Mesenchymal stem cell (in vitro differentiated cells and primary cell): ENCODE results near the gene ZNF496.

Source experiments
- DNase-seq: peaks from one replicate; pipeline ENCODE4 v3.0.0-alpha.2; 2013
- H2AFZ ChIP-seq: one replicate; pipeline ENCODE4 v1.6.1; 2013; ENCODE audit warnings: low read depth, mild to moderate bottlenecking, control low read depth, inconsistent platforms, low read length, moderate library complexity
- H2AK5ac ChIP-seq: 2 replicates; pipeline ENCODE4 v1.6.1; 2013; ENCODE audit warnings: low read length, moderate library complexity, mild to moderate bottlenecking, inconsistent platforms; ENCODE audit not compliant: severe bottlenecking
- H2BK120ac ChIP-seq: one replicate; pipeline ENCODE4 v1.6.1; 2013; ENCODE audit warnings: low read depth, mild to moderate bottlenecking, inconsistent platforms, low read length, moderate library complexity
- H2BK12ac ChIP-seq, 2 experiments: one replicate each; pipeline ENCODE4 v1.6.1; 2013; ENCODE audit warnings: inconsistent platforms in 2 of 2, low read length in 2 of 2, mild to moderate bottlenecking in 2 of 2, moderate library complexity in 2 of 2, control low read depth in 1 of 2
- H2BK15ac ChIP-seq: one replicate; pipeline ENCODE4 v1.6.1; 2013; ENCODE audit warnings: mild to moderate bottlenecking, low read depth, inconsistent platforms; ENCODE audit not compliant: poor library complexity, severe bottlenecking
- H2BK5ac ChIP-seq: 2 replicates; pipeline ENCODE4 v1.6.1; 2013; ENCODE audit warnings: low read depth, mild to moderate bottlenecking, low read length, control low read depth, inconsistent platforms; ENCODE audit not compliant: poor library complexity, severe bottlenecking
- H3K14ac ChIP-seq, 2 experiments: one replicate each; pipeline ENCODE4 v1.6.1; 2013; ENCODE audit warnings: inconsistent platforms in 2 of 2, low read length in 2 of 2, control low read depth in 1 of 2, mild to moderate bottlenecking in 1 of 2, moderate library complexity in 1 of 2
- H3K18ac ChIP-seq, 2 experiments: one replicate each; pipeline ENCODE4 v1.6.1; 2013; ENCODE audit warnings: inconsistent platforms in 2 of 2, low read length in 2 of 2, control low read depth in 1 of 2, low read depth in 1 of 2, mild to moderate bottlenecking in 1 of 2
- H3K23ac ChIP-seq, 2 experiments: one replicate each; pipeline ENCODE4 v1.6.1; 2013; ENCODE audit warnings: inconsistent platforms in 2 of 2, low read length in 2 of 2, mild to moderate bottlenecking in 2 of 2, moderate library complexity in 2 of 2, control low read depth in 1 of 2
- H3K27ac ChIP-seq: 2 replicates; pipeline ENCODE4 v1.5.1; 2013; ENCODE audit warnings: mild to moderate bottlenecking, moderate library complexity, low read length, control low read depth, inconsistent platforms; ENCODE audit not compliant: poor library complexity, severe bottlenecking
- H3K27me3 ChIP-seq, 2 experiments: 2 replicates each; pipeline versions ENCODE4 v1.6.1 to v1.7.0; 2013; ENCODE audit warnings: low read length in 2 of 2, mild to moderate bottlenecking in 2 of 2, moderate library complexity in 2 of 2, control low read depth in 1 of 2, inconsistent platforms in 1 of 2; ENCODE audit not compliant: control insufficient read depth in 1 of 2, insufficient read depth in 1 of 2
- H3K36me3 ChIP-seq, 2 experiments: 2 replicates each; pipeline versions ENCODE4 v1.6.1 to v1.7.0; 2013; ENCODE audit warnings: low read length in 2 of 2, control low read depth in 1 of 2, inconsistent platforms in 1 of 2, low read depth in 1 of 2, mild to moderate bottlenecking in 1 of 2; ENCODE audit not compliant: insufficient read depth in 2 of 2, control insufficient read depth in 1 of 2
- H3K4ac ChIP-seq, 2 experiments: one replicate each; pipeline ENCODE4 v1.6.1; 2013; ENCODE audit warnings: inconsistent platforms in 2 of 2, low read length in 2 of 2, mild to moderate bottlenecking in 2 of 2, moderate library complexity in 2 of 2, control low read depth in 1 of 2, low read depth in 1 of 2
- H3K4me1 ChIP-seq: 2 replicates; pipeline ENCODE4 v1.6.1; 2013; ENCODE audit warnings: low read depth, low read length, control low read depth; ENCODE audit not compliant: control insufficient read depth, insufficient read depth
- H3K4me2 ChIP-seq: 2 replicates; pipeline ENCODE4 v1.6.1; 2013; ENCODE audit warnings: low read length, mild to moderate bottlenecking, inconsistent platforms; ENCODE audit not compliant: poor library complexity, severe bottlenecking
- H3K4me3 ChIP-seq, 2 experiments: 2 replicates each; pipeline versions ENCODE4 v1.5.1 to v1.7.0; 2013; ENCODE audit warnings: low read length in 2 of 2, mild to moderate bottlenecking in 2 of 2, control low read depth in 1 of 2, low read depth in 1 of 2; ENCODE audit not compliant: insufficient read depth in 1 of 2
- H3K79me1 ChIP-seq: replicated peaks from 2 replicates; pipeline ENCODE4 v1.6.1; 2013; ENCODE audit warnings: mild to moderate bottlenecking, control low read depth, low read length, inconsistent platforms; ENCODE audit not compliant: poor library complexity, severe bottlenecking
- H3K9ac ChIP-seq: 2 replicates; pipeline ENCODE4 v1.7.0; 2013; ENCODE audit warnings: mild to moderate bottlenecking, low read length, moderate library complexity
- H3K9me3 ChIP-seq: 2 replicates; pipeline ENCODE4 v1.7.0; 2013; ENCODE audit warnings: mild to moderate bottlenecking, low read length; ENCODE audit not compliant: control insufficient read depth
- H4K8ac ChIP-seq: one replicate; pipeline ENCODE4 v1.6.1; 2013; ENCODE audit warnings: inconsistent platforms, mild to moderate bottlenecking, low read length, moderate library complexity
- H4K91ac ChIP-seq: one replicate; pipeline ENCODE4 v1.6.1; 2013; ENCODE audit warnings: mild to moderate bottlenecking, low read length, inconsistent platforms
- WGBS: methylation state at CpG from one replicate; pipeline ENCODE4 v1.1.7; 2013; ENCODE audit warnings: mixed read lengths; 5-methylcytosine and 5-hydroxymethylcytosine counted together

ZNF496 gene

DNA sequence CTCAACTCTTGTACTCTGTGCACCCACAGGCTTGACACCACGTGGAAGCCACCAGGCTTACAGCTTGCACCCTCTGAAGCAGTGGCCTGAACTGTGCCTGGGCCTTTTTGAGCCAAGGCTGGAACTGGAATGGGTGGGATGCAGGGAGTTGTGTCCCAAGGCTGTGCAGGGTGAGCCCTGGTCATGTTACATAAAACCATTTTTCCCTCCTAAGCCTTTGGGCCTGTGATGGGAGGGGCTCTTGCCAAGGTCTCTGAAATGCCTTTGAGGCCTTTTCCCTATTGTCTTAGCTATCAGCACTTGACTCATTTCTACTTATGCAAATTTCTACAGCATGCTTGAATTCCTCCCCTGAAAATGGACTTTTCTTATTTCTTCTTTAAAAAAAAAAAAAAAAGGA, 61.7 kb downstream of the ZNF496 start:
- H3K4me2 ChIP-seq = no peak overlapping the region
- DNase-seq = no peak
- H3K9ac ChIP-seq = no peak overlapping the region
- no peak overlapping the region for H3K4me3 ChIP-seq
- H2BK15ac ChIP-seq = no peak overlapping the region
- no peaks in the 10 kb centered on the region for H3K36me3 ChIP-seq
- H3K9me3 ChIP-seq = peaks cover 28% of the 10 kb centered on the region
- no peak overlapping the region for H3K14ac ChIP-seq
- H2AK5ac ChIP-seq = no peak overlapping the region
- no peak overlapping the region for H3K23ac ChIP-seq
- H3K27ac ChIP-seq = no peak overlapping the region
- peaks cover 5% of the 10 kb centered on the region for H3K4me1 ChIP-seq
- H3K18ac ChIP-seq = no peak overlapping the region
- H3K4ac ChIP-seq = no peak overlapping the region
- no peak overlapping the region for H2BK5ac ChIP-seq
- H3K27me3 ChIP-seq = no peaks in the 10 kb centered on the region
- H2BK120ac ChIP-seq = no peak overlapping the region
- H2AFZ ChIP-seq = no peak overlapping the region
- no peak overlapping the region for H4K8ac ChIP-seq
- no peak overlapping the region for H2BK12ac ChIP-seq
- 33% methylated on average over 1 of the region's 1 CpG for WGBS
- no peak overlapping the region for H4K91ac ChIP-seq
- H3K79me1 ChIP-seq = no peaks in the 10 kb centered on the region

DNA sequence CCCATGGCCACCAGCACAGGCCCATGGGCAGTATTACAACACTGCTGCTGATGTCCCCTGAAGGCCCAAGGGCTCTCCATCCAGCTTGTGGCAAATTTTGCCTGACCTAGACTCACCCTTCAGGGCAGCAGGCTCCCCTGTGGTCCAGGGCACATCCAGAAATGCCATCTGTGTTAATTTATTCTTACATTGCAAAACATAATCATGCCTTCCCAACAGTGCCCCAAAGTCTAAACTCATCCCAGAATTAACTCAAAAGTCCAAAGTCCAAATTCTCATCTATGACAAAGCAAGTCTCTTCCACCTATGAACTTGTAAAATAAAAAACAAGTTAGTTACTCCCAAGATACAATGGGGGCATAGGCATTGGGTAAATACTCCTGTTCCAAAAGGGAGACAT, 62.5 kb downstream of the ZNF496 start:
- Histone ChIP-seq H2BK120ac (no peak overlapping the region), H2BK12ac (no peak overlapping the region), H3K4me2 (no peak overlapping the region), H3K18ac (no peak overlapping the region), H3K36me3 (no peaks in the 10 kb centered on the region), H2BK5ac (no peak overlapping the region), H3K27ac (no peak overlapping the region), H3K14ac (no peak overlapping the region), H2BK15ac (no peak overlapping the region), H3K23ac (no peak overlapping the region), H3K4me1 (peaks cover 4% of the 10 kb centered on the region), H2AK5ac (no peak overlapping the region), H3K9me3 (peaks cover 35% of the 10 kb centered on the region), H4K91ac (no peak overlapping the region), H3K79me1 (no peaks in the 10 kb centered on the region), H4K8ac (no peak overlapping the region), H2AFZ (no peak overlapping the region), H3K9ac (no peak overlapping the region), H3K4me3 (no peak overlapping the region), H3K27me3 (no peaks in the 10 kb centered on the region), H3K4ac (no peak overlapping the region)
- no peak for DNase-seq

DNA sequence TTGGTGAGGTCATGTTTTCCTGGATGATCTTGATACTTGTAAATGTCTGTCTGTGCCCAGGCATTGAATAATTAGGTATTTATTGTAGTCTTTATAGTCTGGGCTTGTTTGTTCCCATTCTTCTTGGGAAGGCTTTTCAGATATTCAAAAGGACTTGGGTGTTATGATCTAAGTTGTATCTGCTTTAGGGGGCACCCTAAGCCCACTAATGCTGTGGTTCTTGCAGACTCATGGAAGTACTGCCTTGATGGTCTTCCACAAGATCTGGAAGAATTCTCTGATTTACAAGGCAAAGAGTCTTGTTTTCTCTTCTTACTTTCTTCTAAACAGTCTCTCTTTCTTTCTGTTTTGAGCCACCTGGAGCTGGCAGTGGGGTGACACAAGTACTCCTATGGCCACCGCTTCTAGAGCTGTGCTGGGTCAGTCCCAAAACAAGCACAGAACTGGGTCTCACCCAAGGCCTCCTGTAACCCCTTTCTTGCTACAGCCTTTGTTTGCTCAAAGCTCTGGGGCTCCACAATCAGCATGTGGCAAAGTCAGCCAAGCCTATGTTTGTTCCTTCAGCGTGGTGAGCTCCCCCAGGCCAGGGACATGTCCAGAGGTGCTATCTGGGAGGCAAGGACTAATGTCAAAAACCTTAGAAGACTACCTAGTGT, 63.1 kb downstream of the ZNF496 start:
- no peak overlapping the region for H3K9ac ChIP-seq
- no peak overlapping the region for H3K4me3 ChIP-seq
- no peak overlapping the region for H2BK120ac ChIP-seq
- no peak overlapping the region for H3K4me2 ChIP-seq
- no peak overlapping the region for H2BK12ac ChIP-seq
- no peak overlapping the region for H4K91ac ChIP-seq
- no peak overlapping the region for H3K27ac ChIP-seq
- H3K4me1 ChIP-seq = peaks cover 4% of the 10 kb centered on the region
- H3K36me3 ChIP-seq = no peaks in the 10 kb centered on the region
- H3K9me3 ChIP-seq = peaks cover 41% of the 10 kb centered on the region
- WGBS = 73% methylated on average over 2 of the region's 2 CpGs
- DNase-seq = no peak
- H2BK15ac ChIP-seq = no peak overlapping the region
- no peak overlapping the region for H3K14ac ChIP-seq
- H3K27me3 ChIP-seq = no peaks in the 10 kb centered on the region
- H3K4ac ChIP-seq = no peak overlapping the region
- no peak overlapping the region for H2AK5ac ChIP-seq
- no peak overlapping the region for H3K18ac ChIP-seq
- H2BK5ac ChIP-seq = no peak overlapping the region
- H4K8ac ChIP-seq = no peak overlapping the region
- H2AFZ ChIP-seq = no peak overlapping the region
- H3K79me1 ChIP-seq = no peaks in the 10 kb centered on the region
- no peak overlapping the region for H3K23ac ChIP-seq

DNA sequence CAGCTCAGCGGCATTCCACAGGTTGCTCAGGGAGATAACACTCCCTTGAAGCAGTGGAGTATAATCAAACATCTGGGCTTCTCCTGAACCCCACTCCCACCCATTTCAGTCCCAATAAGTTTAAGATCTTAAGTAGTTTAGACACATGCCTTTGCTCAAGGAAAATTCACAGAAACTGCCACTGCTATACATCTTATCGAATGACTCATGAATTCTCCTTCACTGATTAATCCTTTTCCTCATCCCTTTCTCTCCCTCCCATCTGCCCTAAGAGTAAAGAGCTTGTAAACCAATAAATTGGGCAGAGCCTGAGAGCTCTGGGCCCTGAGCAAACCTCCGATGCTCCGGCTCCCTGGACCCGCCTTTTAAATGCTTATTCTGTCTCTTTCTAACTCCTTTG, 65.6 kb downstream of the ZNF496 start:
- H3K9me3 ChIP-seq = peaks cover 37% of the 10 kb centered on the region
- no peak overlapping the region for H2BK15ac ChIP-seq
- H3K9ac ChIP-seq = no peak overlapping the region

More for the DNA sequence above, 65.6 kb downstream of the ZNF496 start:
- Histone ChIP-seq H2BK5ac (no peak overlapping the region), H3K4me1 (no peaks in the 10 kb centered on the region), H3K4me3 (no peak overlapping the region), H3K36me3 (no peaks in the 10 kb centered on the region), H3K27ac (no peak overlapping the region), H3K4ac (no peak overlapping the region), H4K91ac (no peak overlapping the region), H3K18ac (no peak overlapping the region), H3K14ac (no peak overlapping the region), H2AK5ac (no peak overlapping the region), H3K23ac (no peak overlapping the region), H3K4me2 (no peak overlapping the region), H4K8ac (no peak overlapping the region), H2BK120ac (no peak overlapping the region), H3K79me1 (no peaks in the 10 kb centered on the region), H3K27me3 (no peaks in the 10 kb centered on the region), H2AFZ (no peak overlapping the region), H2BK12ac (no peak overlapping the region)
- WGBS = 94% methylated on average over 3 of the region's 5 CpGs
- no peak for DNase-seq
